Colonic mucosa (tissue), 4 donors: ENCODE data around the gene GALNT13. TPM values are rescaled to one million over a fixed set of nuclear protein-coding genes. Genes with fewer than 3 reads are reported as not detected.

Source experiments
- DNase-seq: peaks from one replicate; pipeline ENCODE4 v3.0.0-alpha.2; 2020
- H3K27ac ChIP-seq: fragments of 200-600 bp; one replicate; pipeline ENCODE4 v1.8.0; 2021
- H3K27me3 ChIP-seq: fragments of 200-600 bp; one replicate; pipeline ENCODE4 v1.8.0; 2021
- H3K36me3 ChIP-seq: fragments of 200-600 bp; one replicate; pipeline ENCODE4 v1.8.0; 2021
- H3K4me1 ChIP-seq: fragments of 200-600 bp; one replicate; pipeline ENCODE4 v1.8.0; 2021; ENCODE audit warnings: mild to moderate bottlenecking
- H3K4me3 ChIP-seq: fragments of 200-600 bp; one replicate; pipeline ENCODE4 v1.8.0; 2021
- H3K9ac ChIP-seq, 2 donors: one replicate each; pipeline ENCODE4 v1.7.0; 2013; ENCODE audit warnings: control low read depth in 2 of 2, low read depth in 2 of 2, low read length in 2 of 2
- H3K9me3 ChIP-seq: fragments of 200-600 bp; one replicate; pipeline ENCODE4 v1.8.0; 2021
- CTCF ChIP-seq: fragments of 200-600 bp; IDR thresholded peaks from one replicate; pipeline ENCODE4 v1.8.0; 2022; ENCODE audit warnings: antibody characterized with exemption, mild to moderate bottlenecking
- intact Hi-C: fragments of 100-400 bp; cut with DNase I; formaldehyde crosslinking; loops from one replicate; pipeline ENCODE4 v1.14.1; 2022
- total RNA-seq, 2 donors: library from RNA; stranded (reverse); fragmentation: NEBNext Ultra II Directional in 1 of 2; extraction: Animal tissue kit (Norgen Biotek cat#: 25700) in 1 of 2; gene quantifications; one replicate each; pipeline ENCODE4 v1.2.1, GENCODE V29; 2021
- donor health status: healthy.
- donor health status: DM: no; HTN: no; CAD: no.
- donor health status: DM: no; HTN: no; CAD: no.

The GALNT13 gene
- total RNA-seq, 2 donors from 2014 or later: 0.07 to 0.40 TPM

GRCh38 chr2:154189953-154190352, 318.2 kb downstream of the GALNT13 start:
- intact Hi-C loops: no loop called here

GRCh38 chr2:154193246-154193645, 321.5 kb downstream of the GALNT13 start:
- Histone ChIP-seq H3K4me3 (no peak overlapping the region), H3K36me3 (no peaks in the 10 kb centered on the region), H3K4me1 (no peaks in the 10 kb centered on the region), H3K9ac (no peak overlapping the region), H3K27ac (no peak overlapping the region), H3K9me3 (no peaks in the 10 kb centered on the region), H3K27me3 (no peaks in the 10 kb centered on the region)
- intact Hi-C loops: no loop called here
- no peak for TF ChIP-seq CTCF
- no peak for DNase-seq

More at GRCh38 chr2:154189953-154190352, 318.2 kb downstream of the GALNT13 start:
- no peak overlapping the region for H3K4me3 ChIP-seq
- no peaks in the 10 kb centered on the region for H3K9me3 ChIP-seq
- no peak for DNase-seq
- TF ChIP-seq CTCF: no peak
- no peaks in the 10 kb centered on the region for H3K4me1 ChIP-seq
- H3K36me3 ChIP-seq: no peaks in the 10 kb centered on the region
- H3K27me3 ChIP-seq: no peaks in the 10 kb centered on the region
- no peak overlapping the region for H3K9ac ChIP-seq
- H3K27ac ChIP-seq: no peak overlapping the region

GRCh38 chr2:154194909-154195643, 323.4 kb downstream of the GALNT13 start:
- no peaks in the 10 kb centered on the region for H3K9me3 ChIP-seq
- DNase-seq: no peak
- H3K36me3 ChIP-seq: no peaks in the 10 kb centered on the region
- intact Hi-C loops: no loop called here
- H3K9ac ChIP-seq: no peak overlapping the region
- no peaks in the 10 kb centered on the region for H3K27me3 ChIP-seq
- no peak overlapping the region for H3K4me3 ChIP-seq
- TF ChIP-seq CTCF: no peak
- H3K27ac ChIP-seq: no peak overlapping the region
- H3K4me1 ChIP-seq: no peaks in the 10 kb centered on the region

- no peak for TF ChIP-seq CTCF
- no peaks in the 10 kb centered on the region for H3K4me1 ChIP-seq
- H3K27ac ChIP-seq: no peak overlapping the region
- H3K36me3 ChIP-seq: no peaks in the 10 kb centered on the region
- intact Hi-C loops: no loop called here
- no peaks in the 10 kb centered on the region for H3K9me3 ChIP-seq
- H3K9ac ChIP-seq: no peak overlapping the region
- no peak for DNase-seq
- no peaks in the 10 kb centered on the region for H3K27me3 ChIP-seq
- H3K4me3 ChIP-seq: no peak overlapping the region
Measured at GRCh38 chr2:154195644-154196195, 324.0 kb downstream of the GALNT13 start.

GRCh38 chr2:154198866-154199265, 327.1 kb downstream of the GALNT13 start:
- H3K27ac ChIP-seq: no peak overlapping the region
- H3K9ac ChIP-seq: no peak overlapping the region
- TF ChIP-seq CTCF: no peak
- H3K27me3 ChIP-seq: no peaks in the 10 kb centered on the region
- intact Hi-C loops: no loop called here
- H3K9me3 ChIP-seq: no peaks in the 10 kb centered on the region
- H3K36me3 ChIP-seq: no peaks in the 10 kb centered on the region
- no peak for DNase-seq
- no peaks in the 10 kb centered on the region for H3K4me1 ChIP-seq
- H3K4me3 ChIP-seq: no peak overlapping the region
